HG03097 (cell line): ENCODE results near the gene AP5S1.

Experiments used
- ATAC-seq: cut with Tn5 transposase; IDR thresholded peaks from one replicate; pipeline ENCODE4 v1.9.1; 2021; ENCODE audit not compliant: unreplicated experiment, low FRiP score

The AP5S1 gene

DNA sequence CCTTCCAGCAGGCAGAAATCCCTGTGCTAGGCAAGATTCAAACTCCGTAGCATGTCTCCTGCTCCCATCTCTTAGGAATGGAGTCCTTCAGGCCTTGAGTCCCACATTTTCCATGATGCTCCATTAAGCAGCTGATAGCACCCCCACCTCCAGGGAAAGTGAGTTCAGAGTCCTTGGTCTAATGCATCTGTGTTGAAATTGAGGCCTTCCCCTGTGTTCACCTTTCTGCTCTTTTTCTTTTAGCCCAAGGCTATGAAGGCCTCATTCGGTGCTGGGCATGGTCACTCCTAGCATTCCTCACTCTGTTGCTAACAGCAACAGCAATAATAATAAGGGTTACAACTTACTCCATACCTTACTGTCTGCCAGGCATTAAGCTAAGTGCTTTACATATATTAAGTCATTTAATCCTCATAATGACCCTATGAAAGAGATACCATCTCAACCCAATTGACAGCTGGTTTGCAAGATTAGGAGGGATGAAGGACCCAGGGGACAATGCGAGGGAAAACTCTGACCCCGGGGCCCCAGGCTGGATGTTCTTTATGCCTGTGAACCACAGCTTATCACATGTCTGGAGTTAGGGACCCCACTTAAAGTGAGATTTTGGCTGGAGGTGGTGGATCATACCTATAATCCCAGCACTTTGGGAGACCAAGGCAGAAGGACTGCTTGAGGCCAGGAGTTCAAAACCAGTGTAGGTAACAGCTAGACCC, 51.4 kb downstream of the AP5S1 start:
- no peak for ATAC-seq

DNA sequence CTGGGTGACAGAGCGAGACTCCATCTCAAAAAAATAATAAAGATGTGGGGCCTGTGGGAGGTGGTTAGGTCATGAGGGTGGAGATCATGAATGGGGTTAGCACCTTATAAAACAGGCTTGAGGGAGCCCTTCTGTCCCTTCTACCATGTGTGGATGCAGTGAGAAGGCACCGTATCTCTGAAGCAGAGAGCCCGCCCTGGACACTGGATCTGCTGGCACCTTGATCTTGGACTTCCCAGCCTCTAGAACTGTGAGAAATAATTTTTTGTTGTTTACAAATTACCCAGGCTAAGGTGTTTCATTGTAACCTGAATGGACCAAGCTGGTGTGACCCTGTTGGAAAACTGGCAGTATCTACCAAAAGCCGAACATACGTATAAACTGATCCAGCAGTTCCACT, 53.2 kb downstream of the AP5S1 start:
- ATAC-seq: no peak

DNA sequence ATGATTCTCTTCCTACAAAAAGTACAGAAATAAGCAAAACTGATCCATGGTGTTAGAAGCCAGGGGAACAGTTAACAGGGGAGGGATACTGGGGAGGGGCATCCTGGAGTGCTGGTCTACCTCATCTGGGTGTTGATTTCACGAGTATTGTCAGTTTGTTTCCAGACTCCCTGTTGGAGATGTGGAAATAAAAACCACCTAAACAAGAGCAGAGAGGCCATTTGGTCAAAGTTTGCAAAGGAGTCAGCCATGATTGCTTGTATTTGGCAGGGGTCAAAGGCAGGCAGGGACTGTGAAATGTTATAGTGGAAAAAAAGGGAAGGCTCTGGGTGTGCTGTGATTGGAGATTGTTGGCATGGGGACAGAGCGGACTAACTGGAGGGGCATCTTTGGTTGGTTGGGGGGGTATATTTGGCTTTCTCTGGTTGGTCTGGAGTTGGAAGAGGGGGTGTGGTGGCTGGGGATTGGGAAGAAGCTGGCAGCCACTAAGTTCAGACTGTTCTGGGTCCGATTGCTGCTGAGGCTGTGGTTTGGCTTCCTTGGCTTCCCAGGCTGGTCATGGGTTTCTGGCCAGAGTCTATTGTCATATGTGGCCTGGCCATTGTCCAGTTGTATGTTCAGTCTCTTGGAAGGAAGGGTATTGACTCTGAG, 54.0 kb downstream of the AP5S1 start:
- no peak for ATAC-seq

DNA sequence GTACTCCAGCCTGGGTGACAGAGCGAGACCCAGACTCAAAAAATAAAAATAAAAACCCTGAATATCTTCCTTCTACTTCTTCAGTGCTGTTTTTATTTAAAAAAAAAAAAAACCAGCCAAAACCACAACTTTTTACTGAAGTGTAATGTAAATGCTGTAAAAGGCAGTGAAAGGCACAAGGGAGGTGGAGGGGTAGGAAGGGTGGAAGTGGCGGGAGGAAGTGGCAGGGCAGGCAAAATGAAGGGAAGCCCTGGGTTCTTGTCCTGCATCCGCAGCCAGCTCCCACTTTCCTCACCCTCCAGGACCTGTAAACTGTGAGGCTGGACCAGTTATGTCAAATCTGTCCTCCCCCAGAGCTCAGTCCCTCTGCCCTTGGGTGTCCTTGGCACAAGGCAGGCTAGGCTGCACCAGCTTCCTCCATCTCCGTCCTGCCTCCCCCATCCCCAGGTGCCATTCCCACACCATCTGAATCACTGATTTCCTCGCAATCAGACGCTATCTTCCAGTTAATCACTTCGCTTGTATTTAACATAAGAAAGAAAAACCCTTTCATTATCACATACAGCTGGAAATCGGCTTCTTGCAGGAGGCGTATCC, 55.1 kb downstream of the AP5S1 start:
- no peak for ATAC-seq

DNA sequence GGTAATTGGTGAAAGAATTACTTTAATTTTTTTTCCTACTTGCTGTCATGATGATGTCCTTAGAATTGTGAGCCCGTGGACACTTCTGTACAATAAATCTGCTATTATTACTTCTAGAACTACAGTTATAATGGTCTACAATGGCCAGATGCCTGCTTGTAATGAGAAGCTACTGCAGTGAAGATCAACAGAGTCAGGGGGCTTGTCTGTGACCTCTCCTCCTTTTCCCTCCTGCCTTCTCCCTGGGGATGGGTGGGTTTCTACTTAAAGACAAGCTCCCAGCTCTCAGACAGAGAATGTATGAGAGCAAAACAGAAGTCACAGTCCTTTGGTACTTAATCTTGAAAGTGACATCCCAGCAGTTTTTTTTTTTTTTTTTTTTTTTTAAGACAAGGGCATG, 55.7 kb downstream of the AP5S1 start:
- ATAC-seq: no peak

DNA sequence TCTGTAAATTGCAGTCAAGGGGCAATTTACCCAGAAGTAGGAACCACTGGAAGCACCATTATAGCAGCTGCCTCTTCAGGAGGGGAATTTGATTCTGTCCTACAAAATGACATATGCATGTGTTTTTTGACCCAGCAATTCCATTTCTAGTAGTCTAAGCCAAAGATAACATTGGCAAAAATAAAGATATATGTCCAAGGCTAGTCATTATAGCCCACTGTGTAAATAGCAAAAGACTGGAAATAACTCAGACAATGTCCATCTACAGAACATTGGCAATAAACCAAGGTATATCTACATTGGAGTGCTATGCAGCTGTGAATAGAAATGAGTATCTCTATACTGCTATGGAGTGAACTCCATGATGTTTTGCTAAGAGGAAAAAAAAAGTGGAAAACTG, 56.3 kb downstream of the AP5S1 start:
- ATAC-seq: no peak
